HG03060 (cell line): ENCODE results near the gene RASL10A.

Source experiments
- ATAC-seq: cut with Tn5 transposase; IDR thresholded peaks from one replicate; pipeline ENCODE4 v1.9.1; 2021; ENCODE audit warnings: low read depth, moderate number of reproducible peaks; ENCODE audit not compliant: unreplicated experiment

RASL10A gene

GRCh38 chr22:29325356-29325755, 9.9 kb upstream of the RASL10A start:
- no peak for ATAC-seq

- ATAC-seq = no peak
Observed at GRCh38 chr22:29323641-29324040, 8.1 kb upstream of the RASL10A start.

- ATAC-seq = no peak
Observed at GRCh38 chr22:29320546-29320945, 5.0 kb upstream of the RASL10A start.

DNA sequence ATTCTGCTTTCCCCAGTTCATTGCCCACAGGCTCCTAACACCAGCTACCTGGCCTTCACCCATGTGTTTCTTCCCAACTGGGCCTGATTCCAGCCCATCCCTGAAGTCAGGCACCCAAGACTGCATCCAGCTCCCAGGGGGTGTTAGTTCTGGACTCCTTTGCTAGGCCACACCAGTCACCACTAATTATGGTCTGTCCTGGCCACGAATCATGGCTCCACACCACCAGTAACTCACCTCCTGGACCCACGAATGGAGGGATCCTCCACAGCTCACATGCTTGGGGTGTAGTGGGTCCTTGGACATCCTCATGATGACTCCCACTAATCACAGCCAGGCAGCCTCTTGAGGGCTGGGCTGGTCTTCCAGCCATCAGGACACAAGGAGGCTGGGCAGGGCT, 3.6 kb upstream of the RASL10A start:
- no peak for ATAC-seq

DNA sequence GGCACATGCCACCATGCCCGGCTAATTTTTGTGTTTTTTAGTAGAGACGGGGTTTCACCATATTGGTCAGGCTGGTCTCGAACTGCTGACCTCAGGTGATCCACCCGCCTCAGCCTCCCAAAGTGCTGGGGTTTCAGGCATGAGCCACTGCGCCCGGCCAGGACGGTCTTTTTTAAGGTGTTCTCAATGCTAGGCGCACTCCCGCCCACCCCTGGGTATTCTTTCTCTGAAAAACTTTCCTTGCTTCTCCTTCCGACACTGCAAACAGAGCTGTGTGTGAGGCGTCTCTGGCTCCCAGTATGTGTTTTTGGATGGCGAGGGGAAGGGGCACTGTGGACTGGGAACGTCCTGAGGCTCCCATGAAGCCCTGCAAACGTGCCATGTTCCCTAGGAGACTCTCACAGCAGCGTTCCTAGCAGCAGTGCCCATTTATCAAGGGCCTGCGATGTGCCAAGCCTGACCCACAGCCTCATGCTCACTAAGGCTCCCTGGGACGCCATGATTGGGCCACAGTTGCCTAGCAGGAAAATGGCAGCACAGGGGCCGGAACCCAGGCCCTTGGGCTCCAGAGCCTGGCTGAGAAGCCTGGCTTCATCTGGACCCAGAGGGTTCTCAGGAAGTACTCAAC, 2.4 kb upstream of the RASL10A start:
- ATAC-seq = no peak

GRCh38 chr22:29316141-29316828, 788 bp upstream of the RASL10A start:
- no peak for ATAC-seq

- ATAC-seq = no peak
Observed at GRCh38 chr22:29314537-29315285, 786 bp downstream of the RASL10A start.

GRCh38 chr22:29313576-29314466, 1.7 kb downstream of the RASL10A start:
- no peak for ATAC-seq

- no peak for ATAC-seq
Observed at GRCh38 chr22:29313126-29313575, 2.3 kb downstream of the RASL10A start.

DNA sequence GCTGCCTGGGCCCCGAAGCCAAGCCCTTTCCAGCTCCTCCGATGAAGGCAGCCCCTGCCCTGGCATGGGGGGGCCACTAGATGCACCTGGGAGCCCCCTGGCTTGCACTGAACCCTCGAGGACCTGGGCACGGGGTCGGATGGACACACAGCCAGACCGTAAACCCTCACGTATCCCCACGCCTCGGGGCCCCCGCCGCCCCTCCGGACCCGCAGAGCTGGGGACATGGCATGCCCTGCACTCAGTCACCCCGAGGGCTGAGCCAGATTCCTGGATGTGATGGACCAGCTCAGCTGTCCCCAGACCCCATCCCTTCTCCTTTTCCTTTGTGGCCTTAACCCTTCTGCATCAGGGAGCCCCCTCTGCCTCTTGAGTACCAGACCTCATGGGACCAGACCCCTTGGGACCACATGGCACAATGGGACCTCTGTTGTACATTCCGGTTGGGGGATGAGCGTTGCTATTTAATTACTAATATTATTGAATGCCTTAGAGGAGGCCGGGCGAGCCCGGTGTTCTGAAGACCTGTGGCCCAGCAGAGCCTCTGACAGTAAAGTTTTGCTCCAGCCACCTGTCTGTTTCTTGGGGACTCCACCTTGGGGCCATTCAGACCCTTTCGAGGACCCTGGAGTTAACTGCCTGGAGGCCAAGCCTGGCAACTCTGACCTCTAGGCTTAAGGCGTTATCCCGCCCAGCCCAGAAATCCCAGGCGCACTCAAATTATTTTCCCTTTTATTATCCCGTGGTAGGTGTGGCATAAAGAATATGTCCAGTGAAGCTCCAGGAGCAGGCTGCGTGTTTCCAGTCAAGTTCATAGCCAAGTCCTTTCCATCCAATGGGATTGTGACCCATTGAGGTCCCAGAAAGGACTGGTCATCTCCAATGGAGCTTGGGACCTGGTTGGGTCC, 3.0 kb downstream of the RASL10A start:
- no peak for ATAC-seq

DNA sequence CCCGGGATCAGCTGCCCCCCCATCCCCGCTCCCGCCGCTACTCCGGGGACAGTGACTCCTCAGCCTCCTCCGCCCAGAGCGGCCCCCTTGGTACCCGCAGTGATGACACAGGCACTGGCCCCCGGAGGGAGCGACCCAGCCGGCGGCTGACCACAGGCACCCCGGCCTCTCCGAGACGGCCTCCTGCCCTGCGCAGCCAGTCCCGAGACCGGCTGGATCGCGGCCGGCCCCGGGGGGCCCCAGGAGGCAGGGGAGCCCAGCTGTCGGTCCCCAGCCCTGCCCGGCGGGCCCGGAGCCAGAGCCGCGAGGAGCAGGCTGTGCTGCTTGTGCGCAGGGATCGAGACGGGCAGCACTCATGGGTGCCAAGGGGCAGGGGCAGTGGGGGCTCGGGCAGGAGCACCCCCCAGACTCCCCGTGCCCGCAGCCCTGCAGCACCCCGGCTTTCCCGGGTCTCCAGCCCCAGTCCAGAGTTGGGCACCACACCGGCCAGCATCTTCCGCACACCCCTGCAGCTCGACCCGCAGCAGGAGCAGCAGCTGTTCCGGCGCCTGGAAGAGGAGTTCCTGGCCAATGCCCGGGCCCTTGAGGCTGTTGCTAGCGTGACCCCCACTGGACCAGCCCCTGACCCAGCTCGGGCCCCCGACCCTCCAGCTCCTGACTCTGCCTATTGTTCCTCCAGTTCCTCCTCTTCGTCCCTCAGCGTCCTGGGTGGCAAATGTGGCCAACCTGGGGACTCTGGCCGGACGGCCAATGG, 3.9 kb downstream of the RASL10A start:
- no peak for ATAC-seq

GRCh38 chr22:29310863-29311339, 4.6 kb downstream of the RASL10A start:
- ATAC-seq = no peak

GRCh38 chr22:29310065-29310862, 5.2 kb downstream of the RASL10A start:
- ATAC-seq = no peak

DNA sequence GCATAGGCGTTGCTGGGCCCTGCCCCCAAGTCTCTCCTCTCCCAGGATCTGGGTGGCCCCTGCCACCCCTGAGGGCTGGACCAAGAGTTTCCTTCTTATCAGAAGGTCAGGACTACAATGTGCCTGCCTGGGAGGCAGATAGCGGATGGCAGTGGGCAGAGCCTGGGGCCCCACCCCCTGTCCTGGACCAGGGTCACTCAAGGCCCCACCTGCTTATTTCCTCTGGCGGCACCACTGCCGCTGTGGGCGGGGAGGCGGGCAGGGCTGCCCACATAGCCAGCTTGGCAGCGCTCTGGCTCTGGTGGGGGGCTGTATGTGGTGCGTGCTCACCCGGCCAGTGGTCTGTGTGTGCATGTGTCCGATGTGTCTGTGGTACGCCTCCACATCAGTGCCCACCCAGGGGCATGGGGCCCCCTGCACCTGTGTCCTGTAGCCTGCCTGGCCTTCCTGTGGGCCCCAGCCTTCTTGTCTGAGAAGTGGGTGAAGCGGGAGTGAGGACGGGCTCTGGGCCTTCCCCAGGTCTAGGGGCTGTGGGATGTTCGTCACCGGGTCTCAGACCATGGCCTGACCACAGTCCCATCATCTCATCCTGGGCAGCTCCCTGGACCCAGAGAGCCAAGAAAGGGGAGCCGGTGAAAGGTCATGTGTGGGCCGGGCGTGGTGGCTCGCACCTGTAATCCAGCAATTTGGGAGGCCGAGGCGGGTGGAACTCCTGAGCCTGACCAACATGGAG, 6.0 kb downstream of the RASL10A start:
- no peak for ATAC-seq

DNA sequence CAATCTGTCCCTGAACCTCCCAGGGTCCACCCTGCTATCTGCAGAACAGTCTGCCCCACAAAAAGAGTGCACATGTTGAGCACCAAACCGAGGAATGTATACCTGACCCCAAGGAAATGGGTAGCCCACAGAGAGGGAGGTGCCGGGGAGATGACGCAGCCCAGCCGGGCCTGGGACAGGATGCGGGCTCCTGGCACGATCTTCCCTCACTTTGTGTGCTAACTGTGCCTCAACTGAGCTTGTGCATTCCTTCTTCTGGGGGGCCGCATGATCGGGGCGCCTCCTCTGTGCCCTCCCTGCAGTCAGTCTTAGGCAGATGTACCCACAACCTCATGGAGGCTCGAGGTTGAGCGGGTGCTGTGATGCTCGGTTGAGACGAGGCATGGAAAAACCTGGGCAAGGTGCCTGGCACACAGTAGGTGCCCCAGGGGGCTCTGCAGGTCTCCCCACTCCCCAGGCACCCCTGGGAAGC, 6.7 kb downstream of the RASL10A start:
- no peak for ATAC-seq

GRCh38 chr22:29308148-29308790, 7.2 kb downstream of the RASL10A start:
- ATAC-seq = no peak
